B cell (primary cell): ENCODE measurements around the gene SCN8A. TPM values are rescaled to one million over a fixed set of nuclear protein-coding genes. Genes with fewer than 3 reads are reported as not detected.

ENCODE experiments used
- ATAC-seq: fragments of 200-7000 bp; cut with Tn5 transposase; one replicate; pipeline ENCODE4 v1.10.0; 2021; ENCODE audit warnings: low read depth, mild to moderate bottlenecking, moderate number of reproducible peaks, moderate library complexity
- CTCF ChIA-PET: fragments of 350-600 bp; sonication (Branson Sonifier 250); formaldehyde crosslinking; loops from one replicate; lab custom pipeline; 2021; ENCODE audit warnings: antibody characterized with exemption, inconsistent platforms; lab: Charles Lee
- POLR2A ChIA-PET: fragments of 350-600 bp; sonication (Branson Sonifier 250); formaldehyde crosslinking; loops from one replicate; lab custom pipeline; 2021; ENCODE audit warnings: antibody characterized with exemption; lab: Charles Lee
- DNase-seq: peaks from one replicate; pipeline ENCODE4 v3.0.0; 2013
- H2AFZ ChIP-seq: 2 replicates; pipeline ENCODE4 v1.6.1; 2012; ENCODE audit warnings: mild to moderate bottlenecking, low read depth, low read length; ENCODE audit not compliant: insufficient read depth, poor library complexity, severe bottlenecking
- H3K27ac ChIP-seq, 2 donors: 1 replicate in 1 of 2; 2 replicates in 1 of 2; pipeline ENCODE4 v1.5.1; 2012 to 2013; ENCODE audit warnings: low read length in 2 of 2, mild to moderate bottlenecking in 2 of 2, moderate library complexity in 1 of 2
- H3K27me3 ChIP-seq, 4 experiments: fragments of 200-600 bp in 1 of 4; sonication (generic) in 1 of 4; replicated peaks in 1 of 4; 1 replicate in 2 of 4; 2 replicates in 2 of 4; pipeline versions ENCODE4 v1.6.1 to v1.7.0; 2013 to 2016; ENCODE audit warnings: low read length in 3 of 4, mild to moderate bottlenecking in 2 of 4, mixed read lengths in 1 of 4, moderate library complexity in 1 of 4; ENCODE audit not compliant: insufficient read depth in 4 of 4, control insufficient read depth in 3 of 4; ENCODE audit errors: control extremely low read depth in 1 of 4
- H3K36me3 ChIP-seq, 2 experiments: replicated peaks in 1 of 2; 1 replicate in 1 of 2; 2 replicates in 1 of 2; pipeline versions ENCODE4 v1.6.1 to v1.7.1; 2013; ENCODE audit warnings: low read length in 1 of 2; ENCODE audit not compliant: insufficient read depth in 2 of 2, control insufficient read depth in 1 of 2; ENCODE audit errors: control extremely low read depth in 1 of 2, extremely low read depth in 1 of 2
- H3K4me1 ChIP-seq, 2 donors: fragments of 200-600 bp in 1 of 2; sonication (generic) in 1 of 2; 1 replicate in 1 of 2; 2 replicates in 1 of 2; pipeline versions ENCODE4 v1.5.1 to v1.6.1; 2013 to 2017; ENCODE audit warnings: low read length in 2 of 2; ENCODE audit not compliant: control insufficient read depth in 2 of 2, insufficient read depth in 2 of 2
- H3K4me2 ChIP-seq: replicated peaks from 2 replicates; pipeline ENCODE3; 2012; ENCODE audit warnings: mild to moderate bottlenecking, low read depth, low read length; ENCODE audit not compliant: poor library complexity, severe bottlenecking
- H3K4me3 ChIP-seq, 5 experiments: fragments of 200-600 bp in 1 of 5; sonication (generic) in 1 of 5; 1 replicate in 3 of 5; 2 replicates in 2 of 5; pipeline versions ENCODE4 v1.5.1 to v1.7.0; 2011 to 2016; ENCODE audit warnings: low read length in 4 of 5, mild to moderate bottlenecking in 4 of 5, low read depth in 2 of 5, control low read depth in 1 of 5, moderate library complexity in 1 of 5; ENCODE audit not compliant: insufficient read depth in 1 of 5; ENCODE audit errors: control extremely low read depth in 1 of 5, extremely low read depth in 1 of 5
- H3K79me2 ChIP-seq: fragments of 200-600 bp; sonication (generic); one replicate; pipeline ENCODE4 v1.6.0; 2016; ENCODE audit warnings: low read length; ENCODE audit not compliant: control insufficient read depth, insufficient read depth
- H3K9ac ChIP-seq: fragments of 200-600 bp; sonication (generic); 2 replicates; pipeline ENCODE4 v1.6.1; 2017; ENCODE audit warnings: mild to moderate bottlenecking, low read length, moderate library complexity
- H3K9me3 ChIP-seq, 3 donors: one replicate each; pipeline versions ENCODE4 v1.6.1 to v1.7.1; 2013; ENCODE audit warnings: low read length in 2 of 3; ENCODE audit not compliant: control insufficient read depth in 2 of 3, insufficient read depth in 1 of 3; ENCODE audit errors: control extremely low read depth in 1 of 3
- H4K20me1 ChIP-seq: 2 replicates; pipeline ENCODE4 v1.6.0; 2012; ENCODE audit warnings: mild to moderate bottlenecking, low read length; ENCODE audit not compliant: insufficient read depth, control insufficient read depth, poor library complexity, severe bottlenecking
- H3K27ac Mint-ChIP-seq: one replicate; pipeline ENCODE4 v1.8.0; 2021; ENCODE audit warnings: mixed read lengths
- H3K27me3 Mint-ChIP-seq: one replicate; pipeline ENCODE4 v1.8.0; 2021; ENCODE audit warnings: mixed read lengths
- H3K4me1 Mint-ChIP-seq: one replicate; pipeline ENCODE4 v1.8.0; 2021; ENCODE audit warnings: mixed read lengths
- H3K4me3 Mint-ChIP-seq: one replicate; pipeline ENCODE4 v1.8.0; 2021; ENCODE audit warnings: mixed read lengths
- H3K9me3 Mint-ChIP-seq: one replicate; pipeline ENCODE4 v1.8.0; 2022; ENCODE audit warnings: mixed read lengths; ENCODE audit not compliant: insufficient read depth
- CTCF ChIP-seq: fragments of 200-600 bp; IDR thresholded peaks from one replicate; pipeline ENCODE4 v1.8.0; 2022; ENCODE audit warnings: antibody characterized with exemption, mild to moderate bottlenecking
- EZH2 ChIP-seq: IDR thresholded peaks from 2 replicates; pipeline ENCODE4 v1.6.1; 2012; ENCODE audit warnings: borderline replicate concordance, low read depth, mild to moderate bottlenecking, moderate library complexity, low read length; ENCODE audit not compliant: insufficient read depth, poor library complexity, severe bottlenecking
- WGBS: methylation state at CpG from one replicate; pipeline ENCODE4 v1.1.5; 2013; ENCODE audit warnings: missing lambda C conversion rate; ENCODE audit not compliant: insufficient coverage; 5-methylcytosine and 5-hydroxymethylcytosine counted together
- intact Hi-C: fragments of 100-400 bp; cut with micrococcal nuclease; formaldehyde crosslinking; loops from one replicate; pipeline ENCODE4 v1.10.0; 2022
- polyA plus RNA-seq: library from polyadenylated mRNA; depleted of rRNA; stranded (reverse); fragments of >200 nt; gene quantifications from 2 replicates; pipeline ENCODE4 v1.2.3, GENCODE V29; 2012
- total RNA-seq, 2 donors: library from RNA; stranded (reverse); fragments of 120-200 nt in 1 of 2; gene quantifications; 1 replicate in 1 of 2; 2 replicates in 1 of 2; pipeline versions ENCODE4 v1.2.3 to v1.2.4, GENCODE V29; 2013 to 2022

SCN8A gene
- total and polyA plus RNA-seq, 2 donors (not counting 1 experiment from before 2014, with no cell fraction given): 0.78 to 1.0 TPM

- ChIA-PET POLR2A (no interaction called here), CTCF (no interaction called here)
- no peaks in the 10 kb centered on the region for H4K20me1 ChIP-seq
- TF ChIP-seq CTCF (no peak), EZH2 (no peak)
- intact Hi-C loops: no loop called here
- ATAC-seq (no peak), DNase-seq (no peak)
- Mint-ChIP-seq H3K4me3 (no peak overlapping the region), H3K27ac (no peak overlapping the region), H3K4me1 (no peaks in the 10 kb centered on the region), H3K27me3 (peaks cover 38% of the 10 kb centered on the region), H3K9me3 (peaks cover 10% of the 10 kb centered on the region)
- H3K79me2 ChIP-seq: no peaks in the 10 kb centered on the region
- peaks cover 0 to 8% (median 0%) of the 10 kb centered on the region in 4 experiments for H3K27me3 ChIP-seq
- H3K4me3 ChIP-seq: no peak overlapping the region
- WGBS: 0% methylated on average over 1 of the region's 6 CpGs
- H3K36me3 ChIP-seq: no peaks in the 10 kb centered on the region
- H2AFZ ChIP-seq: no peak overlapping the region
- H3K9ac ChIP-seq: no peak overlapping the region
- H3K4me1 ChIP-seq: no peaks in the 10 kb centered on the region
- H3K9me3 ChIP-seq: peaks cover 0 to 10% (median 4%) of the 10 kb centered on the region in 3 donors
- H3K4me2 ChIP-seq: no peak overlapping the region
- no peak overlapping the region for H3K27ac ChIP-seq
These were observed 153.2 kb downstream of the SCN8A start for GRCh38 chr12:51744235-51744634.

- peaks cover 0 to 7% (median 4%) of the 10 kb centered on the region in 3 donors for H3K9me3 ChIP-seq
- peaks cover 10% of the 10 kb centered on the region for H3K9me3 Mint-ChIP-seq
- H3K4me3 ChIP-seq: no peak overlapping the region
- no CpG with 5 or more reads among the region's 1 CpG for WGBS
- no peaks in the 10 kb centered on the region for H3K36me3 ChIP-seq
- ChIA-PET CTCF (no interaction called here), POLR2A (no interaction called here)
- H4K20me1 ChIP-seq: no peaks in the 10 kb centered on the region
- no peak overlapping the region for H2AFZ ChIP-seq
- H3K27me3 ChIP-seq: peaks cover 0 to 8% (median 0%) of the 10 kb centered on the region in 4 experiments
- DNase-seq (no peak), ATAC-seq (no peak)
- TF ChIP-seq EZH2: no peak
- TF ChIP-seq CTCF: no peak
- peaks cover 38% of the 10 kb centered on the region for H3K27me3 Mint-ChIP-seq
- no peak overlapping the region for H3K9ac ChIP-seq
- intact Hi-C loops: no loop called here
- H3K27ac Mint-ChIP-seq: no peak overlapping the region
- H3K4me3 Mint-ChIP-seq: no peak overlapping the region
- H3K79me2 ChIP-seq: no peaks in the 10 kb centered on the region
- no peak overlapping the region for H3K4me2 ChIP-seq
- H3K4me1 Mint-ChIP-seq: no peaks in the 10 kb centered on the region
- H3K4me1 ChIP-seq: no peaks in the 10 kb centered on the region
- H3K27ac ChIP-seq: no peak overlapping the region
These were observed 153.9 kb downstream of the SCN8A start for GRCh38 chr12:51744957-51745356.
